Testis (tissue), 2 donors: Measurements from ENCODE around the gene FLNB.

Source experiments
- CTCF ChIP-seq, 3 experiments: fragments of 450-650 bp in 2 of 3; fragments of 200-600 bp in 1 of 3; sonication (generic) in 1 of 3; IDR thresholded peaks; one replicate each; pipeline ENCODE4 v1.5.1; 2016 to 2019; ENCODE audit warnings: antibody characterized with exemption in 3 of 3, mild to moderate bottlenecking in 2 of 3, moderate library complexity in 1 of 3
- POLR2A ChIP-seq: fragments of 450-650 bp; IDR thresholded peaks from one replicate; pipeline ENCODE4 v1.6.1; 2017; ENCODE audit warnings: antibody characterized with exemption, mild to moderate bottlenecking, moderate library complexity

- TF ChIP-seq CTCF (IDR thresholded peaks at IDR 0.05): no peak
- no peak for TF ChIP-seq POLR2A
Measured at GRCh38 chr3:57986261-57986660, 22.0 kb upstream of the FLNB start.
